HG03159 (cell line): ENCODE results near the gene CLEC18B.
"Not testable (repeated sequence)": the region's sequence is repeated elsewhere in the genome, so short reads cannot be mapped to it uniquely, and the experiment has no call there.

Experiments
- ATAC-seq: cut with Tn5 transposase; IDR thresholded peaks from one replicate; pipeline ENCODE4 v1.9.1; 2021; ENCODE audit warnings: mild to moderate bottlenecking, moderate library complexity; ENCODE audit not compliant: unreplicated experiment

The CLEC18B gene

GRCh38 chr16:74409185-74409981 lies 11.9 kb downstream of the CLEC18B start:
- not testable (repeated sequence) for ATAC-seq

- not testable (repeated sequence) for ATAC-seq
Measured at GRCh38 chr16:74407362-74407705, 13.9 kb downstream of the CLEC18B start.

DNA sequence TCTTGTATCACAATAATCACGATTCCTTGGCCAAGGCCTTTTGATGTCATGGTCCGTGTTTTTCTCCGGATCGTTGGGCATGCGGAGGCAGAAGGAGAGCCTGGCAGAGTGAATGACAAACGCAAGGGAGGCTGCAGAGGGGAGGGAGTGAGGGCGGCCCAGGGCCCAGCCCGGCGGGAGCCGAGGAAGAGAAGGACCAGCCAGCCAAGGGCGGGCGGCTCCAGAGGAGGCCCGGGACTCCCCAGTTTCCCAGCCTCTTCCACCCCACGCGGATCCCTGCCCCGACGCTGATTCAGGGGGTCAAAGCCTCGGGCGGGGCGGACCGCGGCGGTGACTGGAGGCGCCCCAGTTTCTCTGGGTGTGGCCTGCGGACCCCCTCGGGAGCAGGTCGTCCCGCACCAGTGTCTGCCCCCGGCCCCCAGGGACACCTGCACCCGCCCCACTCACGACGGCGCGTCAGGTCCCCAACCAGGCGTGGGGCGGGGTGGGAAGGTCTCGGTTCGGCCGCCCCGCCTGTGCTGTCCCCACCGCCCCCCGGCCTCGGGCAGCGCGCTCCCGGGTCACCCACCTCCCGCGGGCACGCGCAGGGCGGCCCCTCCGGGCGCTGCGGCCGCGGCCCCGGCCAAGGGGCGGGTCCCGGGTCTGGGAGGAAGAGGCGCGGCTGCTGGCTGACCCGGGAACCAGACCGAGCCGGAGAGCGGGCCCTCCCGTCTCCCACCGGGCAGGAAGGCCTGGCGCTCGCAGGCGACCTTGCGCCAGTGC lies 14.5 kb downstream of the CLEC18B start:
- ATAC-seq = not testable (repeated sequence)

DNA sequence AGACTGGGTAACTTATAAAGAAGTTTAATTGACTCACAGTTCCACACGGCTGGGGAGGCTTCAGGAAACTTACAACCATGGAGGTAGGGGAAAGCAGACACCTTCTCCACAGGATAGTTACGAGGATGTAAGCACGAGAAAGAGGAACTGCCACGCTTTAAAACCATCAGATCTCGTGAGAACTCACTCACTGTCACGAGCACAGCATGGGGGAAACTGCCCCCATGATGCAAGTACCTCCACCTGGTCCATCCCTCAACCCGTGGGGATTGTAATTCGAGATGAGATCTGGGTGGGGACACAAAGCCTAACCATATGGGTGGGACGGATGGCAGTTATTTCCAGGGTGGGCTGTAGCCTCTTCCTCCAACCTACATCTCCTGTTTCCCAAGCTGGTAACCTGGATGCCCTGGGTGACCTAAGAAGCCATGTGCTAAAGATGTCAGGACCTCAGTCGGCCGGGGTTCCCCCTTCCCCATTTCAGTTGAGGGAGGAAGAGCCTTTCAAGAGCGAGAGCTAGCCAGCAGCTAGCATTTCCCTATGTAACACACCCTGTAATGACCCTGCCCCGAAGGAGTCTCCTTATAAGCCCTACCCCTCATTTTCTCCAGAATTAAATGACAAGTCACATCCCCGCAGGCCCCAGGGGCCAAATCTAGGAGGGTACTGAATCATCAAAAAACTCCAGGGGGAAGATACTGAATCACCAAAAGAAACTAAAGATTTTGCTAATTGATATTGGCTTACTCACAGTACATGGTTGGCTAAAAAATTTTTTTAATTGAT lies 16.9 kb downstream of the CLEC18B start:
- ATAC-seq = not testable (repeated sequence)

DNA sequence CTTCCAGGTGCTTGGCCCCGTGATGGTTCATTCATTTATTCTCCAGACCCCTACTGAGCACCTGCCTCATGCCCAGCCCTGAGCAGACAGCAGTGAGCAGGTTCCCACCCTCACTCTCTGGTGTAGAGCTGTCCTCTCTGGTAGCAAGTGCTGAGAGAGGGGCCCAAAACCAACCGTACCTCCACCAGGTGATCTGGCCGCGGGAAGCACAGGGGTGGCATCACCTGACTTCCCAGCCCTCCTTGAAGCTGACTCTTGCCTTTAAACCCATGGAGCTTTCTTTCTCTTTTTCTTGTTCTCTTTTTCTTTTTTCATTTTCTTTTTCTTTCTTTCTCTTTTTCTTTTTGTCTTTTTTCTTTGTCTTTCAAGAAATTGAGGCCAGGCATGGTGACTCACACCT lies 21.0 kb downstream of the CLEC18B start:
- not testable (repeated sequence) for ATAC-seq

GRCh38 chr16:74398212-74398895 lies 22.9 kb downstream of the CLEC18B start:
- ATAC-seq = not testable (repeated sequence)

DNA sequence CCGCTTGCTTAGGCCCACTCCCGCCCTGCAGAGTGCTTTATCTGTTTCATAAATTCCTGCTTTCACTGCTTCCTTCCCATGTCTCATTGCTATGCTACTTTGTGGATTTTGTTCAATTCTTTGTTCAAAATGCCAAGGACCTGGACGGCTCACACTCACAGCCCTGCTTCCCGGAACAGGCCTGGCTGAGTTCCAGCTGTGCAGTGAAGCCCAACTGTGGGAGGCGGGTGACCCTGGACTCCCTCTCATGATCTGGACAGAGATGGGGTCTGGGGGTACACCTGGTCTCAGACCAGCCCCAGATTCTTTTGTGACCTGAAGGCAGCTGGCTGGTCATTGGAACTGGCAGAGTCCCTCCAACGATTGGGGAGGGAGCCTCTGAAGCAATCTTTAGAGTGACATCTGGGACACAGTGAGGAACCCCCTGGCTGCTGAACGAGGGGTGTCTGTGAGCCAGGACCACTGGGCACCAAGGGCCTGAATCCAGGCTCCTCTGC lies 24.7 kb downstream of the CLEC18B start:
- ATAC-seq = not testable (repeated sequence)

GRCh38 chr16:74394604-74395003 lies 26.7 kb downstream of the CLEC18B start:
- not testable (repeated sequence) for ATAC-seq

GRCh38 chr16:74394131-74394530 lies 27.1 kb downstream of the CLEC18B start:
- not testable (repeated sequence) for ATAC-seq

DNA sequence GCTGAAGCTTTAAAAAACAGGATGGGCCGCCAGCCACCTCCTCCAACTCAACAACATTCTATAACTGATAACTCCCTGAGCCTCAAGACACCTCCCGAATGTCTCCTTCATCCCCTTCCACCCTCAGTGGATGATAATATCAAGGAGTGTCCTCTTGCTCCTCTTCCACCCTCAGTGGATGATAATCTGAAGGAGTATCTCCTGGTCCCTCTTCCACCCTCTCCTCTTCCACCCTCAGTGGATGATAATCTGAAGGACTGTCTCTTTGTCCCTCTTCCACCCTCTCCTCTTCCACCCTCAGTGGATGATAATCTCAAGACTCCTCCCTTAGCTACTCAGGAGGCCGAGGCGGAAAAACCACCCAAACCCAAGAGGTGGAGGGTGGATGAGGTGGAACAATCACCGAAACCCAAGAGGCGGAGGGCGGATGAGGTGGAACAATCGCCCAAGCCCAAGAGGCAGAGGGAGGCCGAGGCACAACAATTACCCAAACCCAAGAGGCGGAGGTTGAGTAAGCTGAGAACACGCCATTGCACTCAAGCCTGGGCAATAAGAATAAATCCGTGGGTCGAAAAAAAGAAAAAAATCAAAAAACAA lies 29.7 kb downstream of the CLEC18B start:
- ATAC-seq = not testable (repeated sequence)

DNA sequence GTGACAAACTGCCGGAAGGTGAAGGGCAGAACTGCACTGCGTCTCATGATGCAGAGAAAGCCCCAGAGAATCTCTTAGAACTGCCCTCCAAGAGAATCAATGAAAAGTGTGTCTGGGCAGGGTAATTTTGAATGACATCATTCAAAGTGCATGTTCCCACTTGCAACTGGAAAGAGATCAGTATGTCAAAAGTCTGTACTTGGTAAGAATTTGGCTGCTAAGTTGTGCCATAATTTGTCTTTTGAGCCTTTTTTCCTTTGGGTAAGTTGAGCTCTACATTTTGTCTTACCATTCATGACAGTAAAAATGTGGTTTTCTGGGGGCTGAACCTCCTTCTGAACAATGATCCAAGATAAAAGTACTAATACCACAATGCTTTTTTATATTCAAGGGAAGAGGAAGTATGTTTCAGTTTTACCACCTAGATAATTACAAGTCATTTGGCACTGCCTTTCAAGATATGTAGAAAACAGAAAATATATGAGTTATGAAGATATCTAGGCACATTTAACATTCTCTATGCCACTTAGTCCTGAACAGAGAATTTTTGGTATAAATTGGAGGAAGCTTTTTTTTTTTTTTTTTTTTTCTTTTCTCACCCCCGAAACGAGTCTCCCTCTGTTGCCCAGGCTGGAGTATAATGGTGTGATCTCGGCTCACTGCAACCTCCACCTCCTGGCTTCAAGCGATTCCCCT lies 38.8 kb downstream of the CLEC18B start:
- ATAC-seq = not testable (repeated sequence)

GRCh38 chr16:74373847-74374184 lies 47.5 kb downstream of the CLEC18B start:
- ATAC-seq = not testable (repeated sequence)

- ATAC-seq = no peak
Measured at GRCh38 chr16:74372953-74373846, 48.1 kb downstream of the CLEC18B start.

DNA sequence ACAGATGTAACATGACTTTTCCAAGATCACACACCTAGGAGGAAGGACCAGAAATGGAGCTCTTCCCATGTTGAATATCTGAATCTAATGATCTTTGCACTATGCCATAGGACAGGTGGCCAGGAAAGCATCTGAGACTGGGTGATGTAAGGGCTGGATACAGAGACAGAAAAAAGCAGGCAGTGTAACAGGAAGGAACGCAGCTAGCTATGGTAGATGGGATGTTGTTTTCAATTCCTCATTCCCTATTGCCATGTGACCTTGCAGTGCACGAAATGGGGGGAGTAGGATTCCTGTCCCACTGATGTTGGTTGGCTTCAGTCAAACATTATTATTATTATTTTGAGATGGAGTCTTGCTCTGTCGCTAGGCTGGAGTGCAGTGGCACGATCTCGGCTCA lies 48.9 kb downstream of the CLEC18B start:
- no peak for ATAC-seq

DNA sequence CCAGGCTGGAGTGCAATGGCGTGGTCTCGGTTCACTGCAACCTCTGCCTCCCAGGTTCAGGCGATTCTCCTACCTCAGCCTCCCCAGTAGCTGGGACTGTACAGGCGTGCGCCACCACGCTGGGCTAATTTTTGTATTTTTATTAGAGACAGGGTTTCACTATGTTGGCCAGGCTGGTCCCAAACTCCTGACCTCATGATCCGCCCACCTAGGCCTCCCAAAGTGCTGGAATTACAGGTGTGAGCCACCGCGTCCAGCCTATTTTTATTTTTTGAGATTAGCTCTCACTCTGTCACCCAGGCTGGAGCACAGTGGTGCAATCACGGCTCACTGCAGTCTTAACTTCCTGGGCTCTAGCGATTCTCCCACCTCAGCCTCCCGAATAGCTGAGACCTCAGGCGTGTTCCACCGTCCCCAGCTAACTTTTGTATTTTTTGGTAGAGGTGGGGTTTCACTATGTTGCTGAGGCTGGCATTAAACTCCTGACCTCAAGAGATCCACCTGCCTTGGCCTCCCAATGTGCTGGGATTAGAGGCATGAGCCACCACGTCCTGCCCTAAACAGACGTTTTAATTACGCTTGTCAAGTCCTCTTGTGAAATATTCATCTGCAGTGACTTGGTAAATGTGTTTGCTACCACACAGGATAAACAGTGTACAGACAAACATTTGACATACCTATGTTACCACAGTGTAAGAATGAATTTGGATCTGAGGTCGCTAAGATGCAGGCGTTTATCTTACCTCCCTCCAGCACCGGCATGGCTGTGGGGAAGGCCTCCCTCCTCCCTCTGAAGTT lies 50.7 kb downstream of the CLEC18B start:
- ATAC-seq = not testable (repeated sequence)

DNA sequence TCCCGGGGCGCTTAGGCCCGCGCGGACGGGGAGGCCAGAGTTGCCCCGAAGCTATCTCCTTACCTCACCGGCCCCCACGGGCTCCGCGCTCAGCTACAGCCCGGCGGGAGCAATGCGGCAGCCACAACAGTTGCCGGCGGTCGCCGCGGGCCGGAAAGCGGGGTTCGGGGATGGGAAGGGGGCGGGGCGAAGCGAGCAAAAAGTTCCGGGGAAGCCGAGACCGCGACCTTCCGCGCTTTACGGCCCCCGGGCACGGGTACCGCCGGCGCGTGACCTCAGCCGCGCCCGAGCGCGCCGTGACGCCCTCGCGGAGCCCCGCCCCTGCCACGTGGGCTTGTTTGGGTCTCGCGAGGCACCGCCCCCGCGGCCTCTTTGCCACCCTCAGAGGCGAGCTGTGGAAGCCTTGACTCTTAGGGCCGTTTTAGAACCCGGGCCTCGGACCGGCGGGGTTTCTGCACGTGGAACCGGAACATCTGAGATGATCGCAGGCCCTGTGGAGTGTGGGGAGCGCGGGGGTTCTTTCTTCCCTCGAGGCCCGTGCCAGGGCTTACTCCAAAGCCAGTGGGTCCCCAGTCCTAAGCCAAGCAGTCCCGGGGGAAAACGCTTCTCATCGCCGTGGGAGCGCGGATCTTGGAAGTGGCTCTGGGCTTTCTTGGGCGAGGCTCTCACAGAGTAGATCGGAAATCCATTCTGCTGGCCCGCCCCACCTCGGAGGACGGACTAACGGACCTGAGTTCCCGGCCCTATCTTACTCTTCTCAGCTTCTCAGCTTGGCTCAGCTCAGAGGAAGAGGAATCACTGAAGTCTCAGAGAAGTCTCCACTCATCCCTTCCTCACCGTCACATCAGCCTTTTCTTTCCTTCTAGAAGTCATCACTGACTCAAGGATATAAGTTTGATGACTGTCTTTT lies 53.0 kb downstream of the CLEC18B start:
- peak; percentile 93 for ATAC-seq

DNA sequence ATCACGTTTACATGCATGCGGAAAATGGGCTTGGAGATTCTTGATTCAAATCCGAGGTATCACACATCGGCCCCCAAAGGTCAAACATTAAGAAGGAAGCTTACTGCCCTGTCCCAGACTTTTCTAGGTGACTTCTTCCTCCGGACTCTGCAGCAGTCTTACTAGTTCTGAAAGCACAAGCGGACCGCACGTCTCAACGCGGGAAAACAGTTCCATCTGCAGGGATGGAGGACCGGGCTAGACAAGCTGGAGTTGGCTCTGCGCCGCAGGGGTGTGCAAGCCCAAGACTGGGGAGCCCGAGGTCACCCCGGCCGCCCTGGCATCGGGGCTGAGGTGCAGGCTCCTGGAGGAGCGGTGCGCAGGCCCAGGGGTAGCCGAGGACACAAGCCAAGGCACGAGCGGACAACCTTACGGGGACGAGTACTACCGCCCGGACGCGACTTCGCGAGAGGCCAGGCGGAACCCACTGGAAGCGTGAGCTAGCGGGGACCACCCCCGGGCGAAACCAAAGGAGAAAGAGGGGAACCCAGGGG lies 53.7 kb downstream of the CLEC18B start:
- ATAC-seq = peak; percentile 48
